GM19372 (cell line): Measurements from ENCODE around the gene METRNL.
"Not testable (repeated sequence)": the region's sequence is repeated elsewhere in the genome, so short reads cannot be mapped to it uniquely, and the experiment has no call there.

Experiments
- ATAC-seq: cut with Tn5 transposase; IDR thresholded peaks from one replicate; pipeline ENCODE4 v1.9.1; 2021; ENCODE audit warnings: mild to moderate bottlenecking, low read depth, moderate library complexity; ENCODE audit not compliant: unreplicated experiment

METRNL gene, protein sequence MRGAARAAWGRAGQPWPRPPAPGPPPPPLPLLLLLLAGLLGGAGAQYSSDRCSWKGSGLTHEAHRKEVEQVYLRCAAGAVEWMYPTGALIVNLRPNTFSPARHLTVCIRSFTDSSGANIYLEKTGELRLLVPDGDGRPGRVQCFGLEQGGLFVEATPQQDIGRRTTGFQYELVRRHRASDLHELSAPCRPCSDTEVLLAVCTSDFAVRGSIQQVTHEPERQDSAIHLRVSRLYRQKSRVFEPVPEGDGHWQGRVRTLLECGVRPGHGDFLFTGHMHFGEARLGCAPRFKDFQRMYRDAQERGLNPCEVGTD

DNA sequence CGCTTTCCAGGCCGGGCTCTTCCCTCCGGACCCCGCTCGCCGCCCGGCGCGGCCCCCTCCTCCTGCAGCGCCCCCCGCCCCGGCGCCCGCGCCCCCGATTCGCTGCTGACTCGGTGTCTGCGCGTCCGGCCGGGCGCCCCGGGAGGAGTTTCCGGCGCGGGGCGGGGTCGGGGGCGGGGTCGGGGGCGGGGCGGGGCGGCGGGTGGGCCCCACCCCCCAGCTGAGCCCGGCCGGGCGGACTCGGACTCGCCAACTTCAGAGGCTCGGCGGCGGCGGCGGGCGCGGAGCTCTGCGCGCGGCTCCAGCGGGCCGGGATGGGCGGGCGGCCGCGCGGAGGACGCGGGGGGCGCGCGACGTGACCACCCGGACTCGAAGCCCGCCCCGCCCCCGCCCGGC lies at the start of gene METRNL:
METRNL (plus strand) TSS at position 258 of the 396 bp plus-strand sequence. CDS start 207 bp downstream, outside the sequence.
- ATAC-seq: peak; percentile 55

DNA sequence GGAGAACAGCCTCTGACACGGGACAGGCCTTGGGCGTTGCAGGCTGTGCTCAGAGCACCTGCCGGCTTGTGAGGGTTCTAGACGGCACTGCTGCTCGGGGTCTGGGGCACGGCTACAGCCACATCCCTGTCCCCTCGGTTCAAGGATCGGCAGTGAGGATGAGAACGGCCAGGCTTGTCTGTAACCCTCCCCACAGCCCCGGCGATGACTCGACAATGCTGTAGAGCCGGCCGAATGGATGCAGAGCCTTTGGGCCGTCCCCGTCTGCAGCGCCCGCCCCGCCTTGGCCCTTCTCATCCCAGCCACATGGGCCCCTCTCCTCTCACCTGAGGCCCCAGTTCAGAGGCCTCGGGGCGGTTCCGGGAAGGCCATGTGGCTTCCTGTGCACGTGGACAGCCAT lies 49.0 kb upstream of the METRNL start:
- ATAC-seq: no peak

GRCh38 chr17:83031321-83031945 lies 48.0 kb upstream of the METRNL start:
- ATAC-seq: no peak

DNA sequence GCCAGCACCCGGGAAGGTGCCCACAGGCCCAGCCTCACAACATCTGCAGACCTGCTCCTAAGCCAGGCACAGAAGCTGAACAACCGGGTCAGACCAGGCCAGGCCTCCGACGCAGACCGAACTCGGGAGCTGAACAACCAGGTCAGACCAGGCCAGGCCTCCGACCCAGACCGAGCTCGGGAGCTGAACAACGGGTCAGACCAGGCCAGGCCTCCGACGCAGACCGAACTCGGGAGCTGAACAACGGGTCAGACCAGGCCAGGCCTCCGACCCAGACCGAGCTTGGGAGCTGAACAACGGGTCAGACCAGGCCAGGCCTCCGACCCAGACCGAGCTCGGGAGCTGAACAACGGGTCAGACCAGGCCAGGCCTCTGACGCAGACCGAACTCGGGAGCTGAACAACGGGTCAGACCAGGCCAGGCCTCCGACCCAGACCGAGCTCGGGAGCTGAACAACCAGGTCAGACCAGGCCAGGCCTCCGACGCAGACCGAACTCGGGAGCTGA lies 47.4 kb upstream of the METRNL start:
- not testable (repeated sequence) for ATAC-seq

GRCh38 chr17:83032781-83033180 lies 46.6 kb upstream of the METRNL start:
- no peak for ATAC-seq

DNA sequence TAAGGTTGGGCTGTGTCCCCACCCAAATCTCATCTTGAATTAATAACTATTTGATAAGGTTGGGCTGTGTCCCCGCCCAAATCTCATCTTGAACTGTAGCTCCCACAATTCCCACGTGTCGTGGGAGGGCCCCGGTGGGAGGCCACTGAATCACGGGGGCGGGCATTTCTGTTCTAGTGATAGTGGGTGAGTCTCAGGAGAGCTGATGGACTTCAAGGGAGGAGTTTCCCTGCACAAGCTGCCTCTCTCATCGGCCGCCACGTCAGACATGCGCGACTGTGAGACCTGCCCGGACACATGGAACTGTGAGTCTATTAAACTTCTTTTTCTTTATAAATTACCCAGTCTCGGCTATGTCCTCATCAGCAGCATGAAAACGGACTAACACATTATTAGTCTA lies 44.9 kb upstream of the METRNL start:
- ATAC-seq: no peak

GRCh38 chr17:83035722-83036121 lies 43.7 kb upstream of the METRNL start:
- ATAC-seq: no peak

DNA sequence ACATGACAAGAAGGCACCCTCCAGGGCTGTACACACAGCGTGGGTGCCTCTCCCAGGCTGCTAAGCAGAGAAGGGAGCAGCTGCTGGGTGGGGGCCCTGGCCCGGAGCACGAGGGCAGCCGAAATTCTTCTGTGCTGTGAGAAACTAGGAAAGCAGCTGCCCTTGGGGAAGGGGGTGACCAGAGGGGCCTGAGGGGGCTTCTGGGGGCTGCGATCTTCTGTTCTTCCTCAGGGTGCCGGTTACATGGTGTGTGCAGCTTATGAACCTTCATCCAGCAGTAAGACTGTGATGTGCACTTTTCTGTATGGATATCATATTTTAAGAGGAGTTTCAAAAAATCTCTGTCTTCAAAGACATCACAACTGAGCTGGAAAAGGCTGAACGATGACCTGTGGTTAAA lies 43.2 kb upstream of the METRNL start:
- no peak for ATAC-seq

DNA sequence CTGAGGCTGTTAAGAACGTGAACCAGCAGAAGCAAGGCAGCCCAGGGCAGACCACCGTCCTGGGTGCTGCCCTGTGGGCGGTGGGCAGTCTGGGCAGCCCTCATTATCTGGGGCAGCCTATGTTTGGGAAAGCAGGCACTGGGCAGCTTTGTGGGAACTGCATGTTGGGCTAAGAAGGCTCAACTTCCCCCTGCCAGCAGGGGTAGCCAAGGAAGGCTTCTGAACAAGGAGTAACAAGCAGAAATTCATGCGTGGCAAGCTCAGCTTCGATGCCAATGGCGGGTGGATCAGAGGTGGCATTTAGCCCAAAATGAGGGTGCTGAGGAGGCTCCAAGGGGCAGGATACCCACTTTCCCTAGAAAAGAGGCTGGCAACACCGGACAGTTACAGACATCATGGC lies 42.7 kb upstream of the METRNL start:
- ATAC-seq: no peak

- no peak for ATAC-seq
Measured at GRCh38 chr17:83037084-83037873, 42.1 kb upstream of the METRNL start.

DNA sequence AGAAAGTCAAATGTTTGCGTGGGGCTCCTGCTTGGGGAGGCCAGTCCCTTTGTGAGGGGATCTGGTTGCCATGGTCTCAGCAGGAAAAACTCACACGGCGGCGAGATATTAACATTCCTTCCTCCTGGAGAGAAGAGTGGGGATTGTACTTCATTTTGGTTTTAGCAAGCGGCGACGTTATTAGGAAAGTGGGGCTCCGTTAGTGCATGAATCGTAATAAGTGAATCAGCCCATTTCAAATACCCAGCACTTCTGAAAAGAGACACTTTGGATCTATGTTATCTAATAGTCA lies 41.6 kb upstream of the METRNL start:
- no peak for ATAC-seq

GRCh38 chr17:83038983-83039382 lies 40.4 kb upstream of the METRNL start:
- ATAC-seq: not testable (repeated sequence)

DNA sequence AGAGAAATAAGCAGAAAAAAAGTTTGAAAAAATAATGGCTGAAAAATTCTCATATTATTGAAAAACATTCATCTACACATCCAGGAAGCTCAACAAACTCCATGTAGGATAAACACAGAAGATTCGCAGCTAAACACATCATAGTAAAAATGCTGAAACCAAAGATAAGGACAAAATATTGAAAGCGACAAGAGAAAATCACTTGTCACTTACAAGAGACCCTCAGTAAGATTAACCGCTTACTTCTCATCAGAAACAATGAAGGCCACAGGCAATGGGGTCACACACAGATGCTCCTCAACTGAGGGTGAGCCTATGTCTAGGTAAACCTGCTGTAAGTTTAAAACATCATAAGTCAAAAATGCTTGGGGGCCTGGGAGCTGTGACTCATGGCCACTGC lies 38.1 kb upstream of the METRNL start:
- no peak for ATAC-seq

DNA sequence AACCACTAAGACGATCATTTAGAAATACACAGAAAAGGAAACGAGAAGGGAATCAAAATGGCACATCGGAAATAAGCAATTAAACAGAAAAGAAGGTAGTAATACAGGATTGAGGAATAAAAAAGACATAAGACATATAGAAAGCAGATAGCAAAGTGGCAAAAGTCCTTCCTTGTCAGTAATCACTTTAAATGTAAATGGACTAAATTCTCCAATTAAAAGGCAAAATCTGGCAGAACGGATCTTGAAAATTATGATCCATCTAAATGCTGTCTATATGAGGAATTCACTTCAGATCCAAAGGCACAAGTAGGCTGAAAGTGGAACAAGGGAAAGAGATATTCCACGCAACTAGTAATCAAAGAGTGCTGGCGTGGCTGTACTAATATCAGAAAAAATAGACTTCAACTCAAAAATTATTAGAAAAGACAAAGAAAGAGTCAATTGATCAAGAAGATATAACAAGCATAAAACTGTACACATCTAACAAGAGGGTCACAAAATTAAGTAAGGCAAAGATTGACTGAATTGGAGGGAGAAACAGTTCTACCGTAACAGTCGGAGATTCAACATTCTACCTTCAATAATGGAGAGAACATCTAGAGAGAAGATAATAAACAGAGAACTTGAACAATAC lies 36.8 kb upstream of the METRNL start:
- no peak for ATAC-seq

- not testable (repeated sequence) for ATAC-seq
Measured at GRCh38 chr17:83044479-83044878, 34.9 kb upstream of the METRNL start.

DNA sequence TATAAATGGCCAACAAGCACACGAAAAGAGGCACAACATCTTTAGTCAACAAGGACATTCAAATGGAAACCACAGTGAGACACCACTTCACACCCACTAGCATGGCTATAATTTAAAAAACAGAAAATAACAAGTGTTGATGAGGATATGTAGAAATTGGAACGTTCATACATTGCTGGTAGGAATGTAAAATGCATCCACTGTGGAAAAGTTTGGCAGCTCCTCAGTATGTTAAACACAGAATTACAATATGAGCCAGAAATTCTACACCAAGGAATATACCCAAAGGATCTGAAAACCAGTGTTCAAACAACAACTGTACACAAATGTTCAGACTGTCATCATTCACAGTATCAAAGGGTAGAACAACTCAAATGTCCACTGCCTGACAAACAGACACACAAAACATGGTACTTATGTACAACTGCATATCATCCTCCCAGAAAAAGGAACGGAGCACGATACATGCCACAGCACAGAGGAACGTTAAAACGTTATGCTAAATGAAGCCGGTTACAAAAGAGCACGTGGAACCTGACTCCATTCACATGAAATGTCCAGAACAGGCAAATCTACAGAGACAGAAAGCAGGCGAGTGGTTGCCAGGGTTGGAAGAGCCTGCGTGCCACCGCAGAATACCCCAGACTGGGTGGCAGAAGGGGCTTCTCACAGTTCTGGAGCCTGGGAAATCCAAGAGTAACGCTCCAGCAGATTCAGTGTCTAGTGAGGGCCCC lies 32.8 kb upstream of the METRNL start:
- no peak for ATAC-seq

DNA sequence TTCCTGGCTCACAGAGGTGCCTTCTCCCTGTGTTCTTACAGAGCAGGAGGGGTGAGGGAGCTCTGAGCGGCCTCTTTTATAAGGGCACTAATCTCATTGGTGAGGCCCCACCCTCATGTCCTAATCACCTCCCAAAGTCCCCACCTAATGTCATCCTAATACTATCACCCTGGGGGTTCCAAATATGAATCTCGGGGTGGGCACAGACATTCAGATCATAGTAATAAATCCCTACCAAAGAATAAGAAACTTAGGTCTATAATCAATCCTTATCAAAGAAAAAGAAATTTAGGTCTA lies 32.3 kb upstream of the METRNL start:
- no peak for ATAC-seq

DNA sequence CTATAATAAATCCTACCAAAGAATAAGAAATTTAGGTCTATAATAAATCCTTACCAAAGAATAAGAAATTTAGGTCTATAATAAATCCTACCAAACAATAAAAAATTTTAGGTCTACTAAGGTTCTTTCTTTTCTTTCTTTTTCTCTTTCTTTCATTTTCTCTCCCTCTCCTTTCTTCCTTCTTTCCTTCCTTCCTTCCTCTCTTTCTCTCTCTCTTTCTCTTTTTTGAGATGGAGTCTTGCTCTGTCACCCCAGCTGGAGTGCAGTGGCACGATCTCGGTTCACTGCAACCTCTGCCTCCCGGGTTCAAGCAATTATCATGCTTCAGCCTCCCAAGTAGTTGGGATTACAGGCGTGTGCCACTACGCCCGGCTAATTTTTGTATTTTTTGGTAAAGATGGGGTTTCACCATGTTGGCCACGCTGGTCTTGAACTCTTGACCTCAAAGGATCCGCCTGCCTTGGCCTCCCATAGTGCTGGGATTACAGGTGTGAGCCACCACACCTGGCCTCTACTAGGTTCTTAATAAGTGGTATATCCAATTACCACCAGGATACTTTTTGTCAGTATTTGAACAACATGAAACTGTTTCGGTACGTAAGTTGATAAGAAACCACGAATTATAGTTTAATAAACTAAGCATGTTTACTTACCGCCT lies 31.5 kb upstream of the METRNL start:
- ATAC-seq: not testable (repeated sequence)

GRCh38 chr17:83050651-83051395 lies 28.6 kb upstream of the METRNL start:
- ATAC-seq: no peak
